K562 (cell line): Measurements from ENCODE around the gene HNRNPK. TPM values are rescaled to one million over a fixed set of nuclear protein-coding genes. Genes with fewer than 3 reads are reported as not detected.

Source experiments
- ARID1B ChIP-seq: fragments of 450-650 bp; IDR thresholded peaks from 2 replicates; pipeline ENCODE4 v1.6.1; 2016; ENCODE audit warnings: antibody characterized with exemption, mild to moderate bottlenecking, inconsistent platforms
- BHLHE40 ChIP-seq: IDR thresholded peaks from 2 replicates; pipeline ENCODE4 v1.6.1; 2011; ENCODE audit warnings: low read length, improper control_type of control experiment
- ELF4 ChIP-seq: fragments of 450-650 bp; formaldehyde crosslinking; IDR thresholded peaks from 2 replicates; pipeline ENCODE4 v1.4.0; 2022; ENCODE audit warnings: missing genetic modification characterization
- HDAC6 ChIP-seq: IDR thresholded peaks from 2 replicates; pipeline ENCODE4 v1.6.1; 2012; ENCODE audit warnings: low read depth, mild to moderate bottlenecking, control low read depth, inconsistent platforms, low read length, moderate library complexity
- HLTF ChIP-seq: fragments of 450-650 bp; IDR thresholded peaks from 2 replicates; pipeline ENCODE4 v1.6.1; 2016
- MYC ChIP-seq, 2 experiments: fragments of 250-450 bp in 1 of 2; sonication (Bioruptor Pico) in 1 of 2; IDR thresholded peaks; 2 replicates each; pipeline versions ENCODE4 v1.5.1 to v1.6.1; 2012 to 2021; ENCODE audit warnings: low read depth in 2 of 2, borderline replicate concordance in 1 of 2, improper control_type of control experiment in 1 of 2, low read length in 1 of 2, mild to moderate bottlenecking in 1 of 2, moderate library complexity in 1 of 2
- NCOR1 ChIP-seq: fragments of 450-650 bp; IDR thresholded peaks from 2 replicates; pipeline ENCODE4 v1.6.1; 2016; ENCODE audit warnings: mild to moderate bottlenecking, moderate library complexity
- POLR2A ChIP-seq: fragments of 450-650 bp; conservative IDR thresholded peaks from 2 replicates; pipeline ENCODE4 v1.6.1; 2016
- POLR3G ChIP-seq: IDR thresholded peaks from 2 replicates; pipeline ENCODE4 v1.6.1; 2011; ENCODE audit not compliant: insufficient read length, insufficient replicate concordance; ENCODE audit errors: extremely low read depth
- SMARCB1 ChIP-seq: IDR thresholded peaks from 2 replicates; pipeline ENCODE4 v1.6.1; 2011; ENCODE audit warnings: improper control_type of control experiment, low read depth; ENCODE audit not compliant: insufficient read length
- TBP ChIP-seq: optimal IDR thresholded peaks from 2 replicates; pipeline ENCODE3; 2011; ENCODE audit warnings: low read depth, low read length, improper control_type of control experiment
- ZNF175 ChIP-seq: fragments of 200-800 bp; sonication (Bioruptor generic); IDR thresholded peaks from 2 replicates; pipeline ENCODE4 v1.6.1; 2016; ENCODE audit warnings: low read depth, mild to moderate bottlenecking, missing genetic modification characterization, missing compliant biosample characterization
- ZZZ3 ChIP-seq: fragments of 450-650 bp; IDR thresholded peaks from 2 replicates; pipeline ENCODE4 v1.6.1; 2016; ENCODE audit warnings: antibody characterized with exemption, mild to moderate bottlenecking, moderate library complexity
- polyA plus RNA-seq, 8 experiments: library from polyadenylated mRNA; depleted of rRNA in 4 of 8; stranded (reverse) in 5 of 8; unstranded in 3 of 8; fragments of >200 nt; fragmentation: Nextera tagmentation in 2 of 8; fragmentation: Illumina TruSeq in 1 of 8; extraction: Ambion mirVana in 2 of 8; extraction: Trizol in 1 of 8; gene quantifications; 2 replicates each; pipeline versions ENCODE4 v1.2.1 to v1.2.3, GENCODE V29; 2011 to 2014; ENCODE audit warnings: inconsistent platforms in 1 of 8, missing spikeins in 1 of 8
- total RNA-seq, 7 experiments: library from RNA; depleted of rRNA in 6 of 7; stranded (reverse); fragments of >200 nt in 6 of 7; fragmentation: Illumina TruSeq in 2 of 7; extraction: Trizol in 2 of 7; gene quantifications; 2 replicates each; pipeline versions ENCODE4 v1.2.1 to v1.2.3, GENCODE V29; 2011 to 2021; ENCODE audit warnings: low replicate concordance in 1 of 7
- TF ChIP-seq, protein P1 (sequence below): fragments of 250-450 bp; sonication (Bioruptor Pico); IDR thresholded peaks from 2 replicates; pipeline ENCODE4 v1.5.0; 2021; ENCODE audit warnings: mild to moderate bottlenecking, moderate library complexity
- TF ChIP-seq, protein P2 (sequence below), 2 experiments: fragments of 450-650 bp in 1 of 2; sonication (generic) in 1 of 2; formaldehyde crosslinking in 1 of 2; IDR thresholded peaks in 1 of 2; conservative IDR thresholded peaks in 1 of 2; 2 replicates each; pipeline versions ENCODE4 v1.6.1 to v1.8.1; 2016 to 2023; ENCODE audit warnings: mild to moderate bottlenecking in 2 of 2, moderate library complexity in 2 of 2, inconsistent platforms in 1 of 2, missing genetic modification reagents in 1 of 2
- TF ChIP-seq, protein P3 (sequence below): sonication (generic); formaldehyde crosslinking; IDR thresholded peaks from 2 replicates; pipeline ENCODE4 v1.8.0; 2022; ENCODE audit warnings: missing genetic modification reagents, mild to moderate bottlenecking, borderline replicate concordance
- TF ChIP-seq, protein P4 (sequence below): fragments of 250-450 bp; sonication (Bioruptor Pico); IDR thresholded peaks from 2 replicates; pipeline ENCODE4 v1.5.0; 2021

HNRNPK gene
- total and polyA plus RNA-seq, 9 of the 15 experiments (the other 6 are each of a cell fraction or from before 2014, with no cell fraction given): 224 to 883 (median 618) TPM

DNA sequence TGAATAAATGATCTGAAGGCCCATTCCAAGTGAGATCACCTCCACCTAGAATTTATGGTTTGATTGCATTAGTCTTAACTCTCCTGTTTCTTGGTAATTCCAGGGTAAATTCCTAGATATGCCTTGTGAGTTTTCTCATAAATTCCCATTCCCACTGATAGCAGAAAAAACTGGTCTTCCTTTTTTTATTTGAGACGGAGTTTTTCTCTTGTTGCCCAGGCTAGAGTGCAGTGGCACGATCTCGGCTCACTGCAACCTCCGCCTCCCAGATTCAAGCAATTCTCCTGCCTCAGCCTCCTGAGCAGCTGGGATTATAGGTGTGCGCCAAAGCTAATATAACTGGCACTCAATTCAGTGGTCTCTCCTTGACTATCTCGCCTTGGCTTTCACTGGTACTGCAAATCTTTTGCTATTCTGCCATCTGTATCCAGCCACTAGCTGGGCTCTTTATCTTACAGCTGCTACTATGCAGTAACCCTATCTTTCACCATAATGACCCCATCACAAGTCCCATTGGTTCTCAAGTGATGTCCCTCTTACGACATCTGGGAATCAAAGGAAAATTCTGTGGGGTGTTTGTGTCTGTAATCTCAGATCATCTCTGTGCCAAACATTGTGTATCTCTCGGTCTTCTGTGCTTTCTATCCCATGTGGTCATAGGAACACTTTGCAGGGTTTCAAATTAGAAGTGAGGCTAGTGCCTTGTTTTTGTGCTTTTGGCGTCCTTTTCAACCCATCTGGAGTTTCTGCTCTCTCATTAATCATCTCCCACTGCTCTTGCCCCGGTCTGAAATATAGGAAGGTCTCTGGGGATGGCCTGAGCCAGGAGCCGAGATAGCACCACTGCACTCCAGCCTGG lies 14.4 kb downstream of the HNRNPK start (continued):
- TF ChIP-seq ZZZ3 (no peak), HDAC6 (no peak), NCOR1 (no peak), BHLHE40 (no peak), TBP (no peak), POLR2A (peak; percentile 82), ARID1B (0 out of 2 replicates have a peak, but pooled peaks have one; percentile 32), MYC (IDR thresholded peaks at IDR 0.05; ENCODE audit: low read depth, low read length) (no peak), MYC (CRISPR knock-in tag; IDR thresholded peaks at IDR 0.05; ENCODE audit: borderline replicate concordance, low read depth) (no peak), SMARCB1 (no peak), ELF4 (CRISPR knock-in tag) (0 out of 2 replicates have a peak, but pooled peaks have one; percentile 52), HLTF (0 out of 2 replicates have a peak, but pooled peaks have one; percentile 13), ZNF175 (no peak), POLR3G (no peak)
- TF ChIP-seq, protein P1, sequence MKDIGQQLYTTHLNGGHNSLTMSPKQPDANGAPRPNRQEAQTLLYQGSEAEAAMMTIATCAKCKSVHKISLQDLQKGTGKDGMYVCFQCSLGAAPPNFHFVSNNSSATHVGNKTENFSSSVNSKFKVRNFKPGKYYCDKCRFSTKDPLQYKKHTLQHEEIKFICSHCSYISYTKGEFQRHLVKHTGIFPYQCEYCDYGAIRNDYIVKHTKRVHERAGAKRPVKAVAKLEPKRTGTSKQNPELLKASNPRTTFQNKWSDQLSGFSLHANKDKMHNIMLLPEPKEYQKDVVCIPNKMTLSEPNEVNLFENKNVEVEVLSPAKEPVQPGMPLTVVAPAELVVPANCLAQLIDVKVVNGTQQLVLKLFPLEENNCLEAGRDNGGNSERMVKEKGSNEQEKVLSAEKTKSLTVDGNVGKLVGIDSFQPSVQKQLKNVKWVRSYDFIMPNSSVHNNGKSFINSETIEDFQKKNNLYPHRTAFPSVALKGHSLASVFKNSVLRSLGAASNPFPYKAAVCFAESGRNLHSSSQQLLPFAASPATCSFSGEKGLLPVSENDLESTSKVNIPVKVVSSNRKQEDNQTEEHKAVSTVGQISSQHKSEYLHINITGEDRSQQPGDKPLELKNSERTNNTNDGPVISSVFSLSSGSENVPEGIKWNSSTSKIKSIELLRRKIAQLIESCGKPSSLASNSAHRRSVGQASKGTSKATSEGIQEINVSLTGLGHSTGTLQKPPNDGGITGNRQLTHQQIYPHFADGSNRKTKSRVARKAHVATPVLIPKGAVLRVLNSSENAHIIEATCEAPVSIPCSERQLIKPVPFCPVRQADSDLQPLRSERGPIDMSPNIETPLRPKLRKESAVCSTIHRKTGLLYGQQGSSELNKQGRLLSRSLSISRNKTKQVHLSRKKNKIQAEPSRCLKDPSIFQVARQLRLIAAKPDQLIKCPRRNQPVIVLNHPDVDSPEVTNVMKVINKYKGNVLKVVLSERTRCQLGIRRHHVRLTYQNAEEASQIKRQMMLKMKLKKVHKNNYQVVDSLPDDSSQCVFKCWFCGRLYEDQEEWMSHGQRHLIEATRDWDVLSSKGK (CRISPR knock-in tag): no peak
- TF ChIP-seq, protein P2, sequence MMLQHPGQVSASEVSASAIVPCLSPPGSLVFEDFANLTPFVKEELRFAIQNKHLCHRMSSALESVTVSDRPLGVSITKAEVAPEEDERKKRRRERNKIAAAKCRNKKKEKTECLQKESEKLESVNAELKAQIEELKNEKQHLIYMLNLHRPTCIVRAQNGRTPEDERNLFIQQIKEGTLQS (IDR thresholded peaks at IDR 0.05): no peak
- TF ChIP-seq, protein P2 (CRISPR knock-in tag; conservative IDR thresholded peaks at IDR 0.05): no peak
- TF ChIP-seq, protein P3, sequence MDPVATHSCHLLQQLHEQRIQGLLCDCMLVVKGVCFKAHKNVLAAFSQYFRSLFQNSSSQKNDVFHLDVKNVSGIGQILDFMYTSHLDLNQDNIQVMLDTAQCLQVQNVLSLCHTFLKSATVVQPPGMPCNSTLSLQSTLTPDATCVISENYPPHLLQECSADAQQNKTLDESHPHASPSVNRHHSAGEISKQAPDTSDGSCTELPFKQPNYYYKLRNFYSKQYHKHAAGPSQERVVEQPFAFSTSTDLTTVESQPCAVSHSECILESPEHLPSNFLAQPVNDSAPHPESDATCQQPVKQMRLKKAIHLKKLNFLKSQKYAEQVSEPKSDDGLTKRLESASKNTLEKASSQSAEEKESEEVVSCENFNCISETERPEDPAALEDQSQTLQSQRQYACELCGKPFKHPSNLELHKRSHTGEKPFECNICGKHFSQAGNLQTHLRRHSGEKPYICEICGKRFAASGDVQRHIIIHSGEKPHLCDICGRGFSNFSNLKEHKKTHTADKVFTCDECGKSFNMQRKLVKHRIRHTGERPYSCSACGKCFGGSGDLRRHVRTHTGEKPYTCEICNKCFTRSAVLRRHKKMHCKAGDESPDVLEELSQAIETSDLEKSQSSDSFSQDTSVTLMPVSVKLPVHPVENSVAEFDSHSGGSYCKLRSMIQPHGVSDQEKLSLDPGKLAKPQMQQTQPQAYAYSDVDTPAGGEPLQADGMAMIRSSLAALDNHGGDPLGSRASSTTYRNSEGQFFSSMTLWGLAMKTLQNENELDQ (CRISPR knock-in tag): no peak
- TF ChIP-seq, protein P4, sequence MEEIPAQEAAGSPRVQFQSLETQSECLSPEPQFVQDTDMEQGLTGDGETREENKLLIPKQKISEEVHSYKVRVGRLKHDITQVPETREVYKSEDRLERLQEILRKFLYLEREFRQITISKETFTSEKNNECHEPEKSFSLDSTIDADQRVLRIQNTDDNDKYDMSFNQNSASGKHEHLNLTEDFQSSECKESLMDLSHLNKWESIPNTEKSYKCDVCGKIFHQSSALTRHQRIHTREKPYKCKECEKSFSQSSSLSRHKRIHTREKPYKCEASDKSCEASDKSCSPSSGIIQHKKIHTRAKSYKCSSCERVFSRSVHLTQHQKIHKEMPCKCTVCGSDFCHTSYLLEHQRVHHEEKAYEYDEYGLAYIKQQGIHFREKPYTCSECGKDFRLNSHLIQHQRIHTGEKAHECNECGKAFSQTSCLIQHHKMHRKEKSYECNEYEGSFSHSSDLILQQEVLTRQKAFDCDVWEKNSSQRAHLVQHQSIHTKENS (CRISPR knock-in tag): no peak
